ENCODE data around the gene GOLGA6B. TPM values are rescaled to one million over a fixed set of nuclear protein-coding genes. Genes with fewer than 3 reads are reported as not detected.
"Not testable (repeated sequence)": the region's sequence is repeated elsewhere in the genome, so short reads cannot be mapped to it uniquely, and the experiment has no call there.

GOLGA6B gene
- total and polyA plus RNA-seq, 7 donors: not detected

GRCh38 chr15:72663931-72664330 is 9.4 kb downstream of the GOLGA6B start:
- H3K9me3 ChIP-seq; DNase-seq; H3K27me3 ChIP-seq; H3K4me3 ChIP-seq; H3K4me1 ChIP-seq; H3K36me3 ChIP-seq; H3K27ac ChIP-seq; intact Hi-C loops (cut with DNase I): not testable (repeated sequence)
- WGBS, 2 donors: 45% methylated on average over 3 of the region's 8 CpGs; no CpG with 5 or more reads in 1 of the 2 donors

- intact Hi-C loops (cut with DNase I): not testable (repeated sequence)
- peak; percentile 7 for DNase-seq
- WGBS, 2 donors: 49 to 76% methylated on average over 5 of the region's 11 CpGs
These were observed 11.2 kb downstream of the GOLGA6B start for GRCh38 chr15:72665706-72666105.

GRCh38 chr15:72669803-72670202 is 15.3 kb downstream of the GOLGA6B start:
- DNase-seq: peak; percentile 67
- intact Hi-C loops (cut with DNase I): not testable (repeated sequence)
- 91 to 98% methylated on average over 5 of the region's 6 CpGs for WGBS, 2 donors

More at GRCh38 chr15:72665706-72666105, 11.2 kb downstream of the GOLGA6B start:
- not testable (repeated sequence) for H3K27me3 ChIP-seq, H3K36me3 ChIP-seq, H3K9me3 ChIP-seq, H3K27ac ChIP-seq, H3K4me1 ChIP-seq, H3K4me3 ChIP-seq

GRCh38 chr15:72670656-72671352 is 16.3 kb downstream of the GOLGA6B start:
- WGBS, 2 donors: 6% methylated on average over 8 of the region's 8 CpGs

More at GRCh38 chr15:72669803-72670202, 15.3 kb downstream of the GOLGA6B start:
- not testable (repeated sequence) for H3K36me3 ChIP-seq, H3K9me3 ChIP-seq, H3K27me3 ChIP-seq, H3K4me3 ChIP-seq, H3K4me1 ChIP-seq, H3K27ac ChIP-seq

GRCh38 chr15:72671525-72671924 is 17.0 kb downstream of the GOLGA6B start:
- Histone ChIP-seq H3K9me3 (no peaks in the 10 kb centered on the region), H3K27ac (no peak overlapping the region), H3K27me3 (peaks cover 0 to 12% (median 0%) of the 10 kb centered on the region in 3 donors), H3K4me3 (no peak overlapping the region), H3K4me1 (peaks cover 0 to 8% (median 3%) of the 10 kb centered on the region in 4 donors), H3K36me3 (no peaks in the 10 kb centered on the region)
- no peak for TF ChIP-seq POLR2AphosphoS5 (IDR thresholded peaks at IDR 0.05)
- TF ChIP-seq POLR2A (IDR thresholded peaks at IDR 0.05): no peak
- TF ChIP-seq CTCF (IDR thresholded peaks at IDR 0.05): no peak
- no peak for TF ChIP-seq EP300 (IDR thresholded peaks at IDR 0.05)
- intact Hi-C loops (cut with DNase I): no loop called here
- WGBS, 2 donors: 28 to 40% methylated on average over 3 of the region's 3 CpGs
- no peak for DNase-seq

More at GRCh38 chr15:72670656-72671352, 16.3 kb downstream of the GOLGA6B start:
- H3K9me3 ChIP-seq; H3K27me3 ChIP-seq; H3K4me3 ChIP-seq; H3K4me1 ChIP-seq; intact Hi-C loops (cut with DNase I); H3K36me3 ChIP-seq; H3K27ac ChIP-seq: not testable (repeated sequence)
- DNase-seq: peak; percentile 69
- peak; percentile 29 to 69 (median 62) for TF ChIP-seq CTCF (IDR thresholded peaks at IDR 0.05)

GRCh38 chr15:72676838-72677237 is 22.3 kb downstream of the GOLGA6B start:
- DNase-seq: no peak
- Histone ChIP-seq H3K4me1 (no peaks in the 10 kb centered on the region), H3K27me3 (peaks cover 0 to 14% (median 0%) of the 10 kb centered on the region in 3 donors), H3K9me3 (no peaks in the 10 kb centered on the region), H3K36me3 (no peaks in the 10 kb centered on the region), H3K4me3 (no peak overlapping the region), H3K27ac (no peak overlapping the region)
- intact Hi-C loops (cut with DNase I): no loop called here
- WGBS, 2 donors: 91 to 92% methylated on average over 4 of the region's 4 CpGs
- TF ChIP-seq POLR2AphosphoS5 (IDR thresholded peaks at IDR 0.05) (no peak), CTCF (IDR thresholded peaks at IDR 0.05) (no peak), EP300 (IDR thresholded peaks at IDR 0.05) (no peak), POLR2A (IDR thresholded peaks at IDR 0.05) (no peak)

Measured in sigmoid colon (tissue), 7 donors.